CD1c-positive myeloid dendritic cell (primary cell): Measurements from ENCODE around the gene BHLHA9.
"Not testable (repeated sequence)": the region's sequence is repeated elsewhere in the genome, so short reads cannot be mapped to it uniquely, and the experiment has no call there.

Source experiments
- DNase-seq: peaks from one replicate; pipeline ENCODE4 v3.0.0-alpha.2; 2016; ENCODE audit errors: extremely low spot score

The BHLHA9 gene

DNA sequence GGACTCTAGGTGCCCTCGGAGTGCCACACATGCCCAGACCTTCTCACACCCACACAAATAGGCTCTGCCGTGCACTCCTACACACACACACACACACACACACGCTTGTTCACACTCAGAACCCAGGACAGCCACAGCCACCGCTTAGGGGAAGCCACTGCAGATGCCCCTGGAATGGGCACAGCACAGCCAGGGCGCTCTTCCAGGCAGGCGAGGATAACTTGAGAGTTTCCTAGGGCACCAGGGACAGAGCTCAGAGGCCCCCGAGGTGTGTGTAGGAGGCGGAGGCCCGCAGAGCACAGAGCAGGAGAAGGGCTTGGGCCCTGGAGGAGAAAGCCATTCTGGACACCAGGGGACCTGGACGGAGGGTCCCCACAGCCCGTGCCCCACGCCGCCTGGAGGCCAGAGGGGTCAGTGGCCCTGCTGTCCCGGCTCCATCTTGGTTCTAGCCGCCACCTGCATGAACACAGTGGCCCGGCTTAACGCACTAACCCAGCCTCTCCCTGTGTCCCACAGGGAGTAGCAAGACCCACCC is 30.2 kb downstream of the BHLHA9 start:
- no peak for DNase-seq

DNA sequence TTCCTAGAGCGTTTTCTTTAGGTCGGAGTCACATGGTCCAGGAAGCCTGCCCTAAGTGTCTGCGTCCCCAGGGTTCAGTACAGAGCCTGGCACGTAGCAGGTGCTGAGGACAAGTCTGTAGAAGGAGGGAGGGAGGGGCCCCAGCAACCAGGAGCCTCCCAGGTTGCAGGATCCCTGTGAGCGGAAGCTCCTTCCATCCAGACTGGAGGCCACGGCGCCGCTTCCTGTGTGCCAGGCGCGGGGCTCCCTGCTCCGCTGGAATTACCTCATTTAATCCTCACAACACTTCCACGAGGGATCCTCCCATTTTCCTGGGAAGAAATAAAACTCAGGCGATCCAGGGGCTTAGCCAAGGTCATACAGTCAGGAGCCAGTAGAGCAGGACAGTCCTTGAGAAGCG is 31.3 kb downstream of the BHLHA9 start:
- no peak for DNase-seq

- DNase-seq, result no peak
These were observed 32.5 kb downstream of the BHLHA9 start for GRCh38 chr17:1302761-1303160.

GRCh38 chr17:1304522-1304921 is 34.3 kb downstream of the BHLHA9 start:
- DNase-seq, result no peak

DNA sequence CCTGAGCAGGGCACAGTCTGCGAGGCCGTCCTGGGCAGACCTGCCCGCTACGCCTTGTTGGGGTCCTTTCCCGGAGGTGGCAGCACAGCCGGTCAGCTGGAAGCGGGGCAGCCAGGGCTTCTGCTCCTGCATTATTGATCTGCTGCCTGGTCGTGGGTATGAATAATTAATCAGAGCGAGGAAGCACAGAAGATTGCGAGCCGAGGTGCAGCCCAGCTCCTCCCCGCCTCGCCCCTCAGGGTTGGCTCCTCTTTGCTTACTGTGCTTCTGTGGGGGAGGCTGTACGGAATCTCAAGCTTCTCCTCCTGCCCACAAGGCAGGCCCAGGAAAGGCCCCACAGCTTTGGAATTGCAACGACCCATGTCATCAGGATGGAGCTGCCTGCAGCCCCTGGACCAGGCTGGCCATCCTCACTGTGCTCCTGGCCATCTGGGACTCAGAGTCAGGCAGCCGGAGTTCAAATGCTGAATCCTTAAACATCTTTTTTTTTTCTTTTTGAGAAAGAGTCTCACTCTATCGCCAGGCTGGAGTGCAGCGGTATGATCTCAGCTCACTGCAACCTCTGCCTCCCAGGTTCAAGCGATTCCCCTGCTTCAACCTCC is 34.8 kb downstream of the BHLHA9 start:
- no peak for DNase-seq

GRCh38 chr17:1307829-1308228 is 37.6 kb downstream of the BHLHA9 start:
- not testable (repeated sequence) for DNase-seq

- DNase-seq, result peak; percentile 36
These were observed 42.1 kb downstream of the BHLHA9 start for GRCh38 chr17:1312261-1312870.

DNA sequence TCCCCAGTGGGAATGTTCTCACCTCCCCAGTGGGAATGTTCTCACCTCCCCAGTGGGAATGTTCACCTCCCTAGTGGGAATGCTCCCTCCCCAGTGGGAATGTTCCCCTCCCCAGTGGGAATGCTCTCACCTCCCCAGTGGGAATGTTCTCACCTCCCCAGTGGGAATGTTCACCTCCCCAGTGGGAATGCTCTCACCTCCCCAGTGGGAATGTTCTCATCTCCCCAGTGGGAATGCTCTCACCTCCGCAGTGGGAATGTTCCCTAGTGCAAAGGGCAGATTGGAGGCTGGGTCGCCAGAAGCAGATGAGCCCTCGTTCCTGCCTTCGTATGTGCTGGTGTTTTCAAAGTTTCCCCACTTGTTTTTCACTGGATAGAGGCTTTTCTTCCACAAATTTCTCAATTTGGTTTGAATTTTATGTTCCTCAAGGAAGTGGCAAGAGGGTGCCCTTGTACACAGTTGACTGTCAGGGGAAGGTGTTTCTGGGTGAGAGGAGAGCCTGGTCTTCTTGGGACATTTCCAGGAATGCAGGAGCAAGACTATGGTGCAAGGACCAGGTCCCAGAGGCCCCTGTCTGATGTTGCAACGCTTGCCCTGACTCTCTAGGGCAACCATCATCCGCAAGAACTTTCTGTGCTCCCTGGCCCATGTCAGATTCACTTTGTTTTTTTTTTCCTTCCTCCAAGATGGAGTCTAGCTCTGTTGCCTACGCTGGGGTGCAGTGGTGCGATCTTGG is 43.2 kb downstream of the BHLHA9 start:
- DNase-seq, result no peak

DNA sequence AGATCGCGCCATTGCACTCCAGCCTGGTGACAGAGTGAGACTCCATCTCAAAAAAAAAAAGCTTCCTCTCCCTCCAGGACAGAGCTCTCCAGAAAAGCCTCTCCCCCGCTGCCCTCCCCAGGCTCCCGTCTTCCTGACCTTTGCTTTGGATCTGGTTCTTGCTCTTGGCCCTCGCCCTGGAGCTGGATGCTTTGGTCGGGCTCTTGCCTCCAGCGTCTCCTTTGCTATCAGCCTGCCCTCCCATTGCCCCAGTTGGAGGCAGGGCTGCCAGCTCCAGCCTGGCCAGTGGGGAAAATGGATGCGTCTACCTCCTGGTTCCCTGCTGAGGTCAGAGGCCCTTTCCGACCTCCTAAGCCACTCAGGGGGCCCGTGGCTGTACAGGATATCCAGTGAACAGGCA is 45.2 kb downstream of the BHLHA9 start:
- no peak for DNase-seq

GRCh38 chr17:1315891-1316403 is 45.7 kb downstream of the BHLHA9 start:
- no peak for DNase-seq
